Bone marrow (tissue), 2 donors: Measurements from ENCODE around the gene C18orf32.
"Not testable (repeated sequence)": the region's sequence is repeated elsewhere in the genome, so short reads cannot be mapped to it uniquely, and the experiment has no call there.

Experiments used
- DNase-seq, 2 donors: peaks; one replicate each; lab custom pipeline; 2025; lab: John Stamatoyannopoulos, UW

C18orf32 gene

GRCh38 chr18:49500201-49500921 lies 13.3 kb upstream of the C18orf32 start:
- no peak for DNase-seq

GRCh38 chr18:49499046-49499637 lies 12.1 kb upstream of the C18orf32 start:
- DNase-seq: no peak

- DNase-seq: no peak
Observed at GRCh38 chr18:49495480-49495879, 8.4 kb upstream of the C18orf32 start.

GRCh38 chr18:49495076-49495475 lies 8.0 kb upstream of the C18orf32 start:
- no peak for DNase-seq

- no peak for DNase-seq
Observed at GRCh38 chr18:49494660-49495059, 7.6 kb upstream of the C18orf32 start.

- DNase-seq: no peak
Observed at GRCh38 chr18:49492694-49493033, 5.6 kb upstream of the C18orf32 start.

- DNase-seq: peak; percentile 60 to 98
Observed at GRCh38 chr18:49491857-49492693, 5.0 kb upstream of the C18orf32 start, which contains the start of gene RPL17. RPL17 (minus strand) TSS chr18:49492465.

GRCh38 chr18:49491534-49491856 lies 4.5 kb upstream of the C18orf32 start:
- DNase-seq: no peak

- DNase-seq: no peak
Observed at GRCh38 chr18:49490246-49490762, 3.3 kb upstream of the C18orf32 start.

GRCh38 chr18:49487711-49488310 lies 777 bp upstream of the C18orf32 start:
- no peak for DNase-seq

GRCh38 chr18:49486606-49486952 lies 455 bp downstream of the C18orf32 start:
- DNase-seq: peak in 1 of 2 donors; percentile 39

- DNase-seq: no peak
Observed at GRCh38 chr18:49486134-49486533, 900 bp downstream of the C18orf32 start.

- DNase-seq: no peak
Observed at GRCh38 chr18:49483198-49483597, 3.8 kb downstream of the C18orf32 start.

GRCh38 chr18:49481907-49482306 lies 5.1 kb downstream of the C18orf32 start:
- no peak for DNase-seq

- no peak for DNase-seq
Observed at GRCh38 chr18:49481317-49481716, 5.7 kb downstream of the C18orf32 start.

GRCh38 chr18:49479381-49480137 lies 7.5 kb downstream of the C18orf32 start:
- DNase-seq: no peak

GRCh38 chr18:49476664-49477411 lies 10.2 kb downstream of the C18orf32 start:
- DNase-seq: peak; percentile 11 to 72

GRCh38 chr18:49474935-49475334 lies 12.1 kb downstream of the C18orf32 start:
- not testable (repeated sequence) for DNase-seq

GRCh38 chr18:49473721-49474120 lies 13.3 kb downstream of the C18orf32 start:
- no peak for DNase-seq

GRCh38 chr18:49472459-49472858 lies 14.6 kb downstream of the C18orf32 start:
- no peak for DNase-seq

GRCh38 chr18:49471532-49471931 lies 15.5 kb downstream of the C18orf32 start:
- DNase-seq: no peak
